H1 (cell line): Measurements from ENCODE around the gene FOXQ1. TPM values are rescaled to one million over a fixed set of nuclear protein-coding genes. Genes with fewer than 3 reads are reported as not detected.

ENCODE experiments used
- CTCF ChIA-PET: fragments of 300-600 bp; sonication (Branson Sonifier 250); formaldehyde crosslinking; loops from one replicate; lab custom pipeline; 2021; ENCODE audit not compliant: partially characterized antibody; lab: Charles Lee
- POLR2A ChIA-PET: fragments of 300-600 bp; sonication (Branson Sonifier 250); formaldehyde crosslinking; loops from one replicate; lab custom pipeline; 2021; ENCODE audit warnings: inconsistent platforms; ENCODE audit not compliant: partially characterized antibody; lab: Charles Lee
- DNase-seq, 2 experiments: peaks; one replicate each; pipeline versions ENCODE4 v3.0.0 to v3.0.0-alpha.2; 2010 to 2022; ENCODE audit warnings: low spot score in 2 of 2, low read depth in 1 of 2, mixed read lengths in 1 of 2
- FAIRE-seq: peaks from 2 replicates; lab custom pipeline; 2011; peaks lifted over from hg19 to GRCh38; lab: Jason Lieb, UNC
- H2AFZ ChIP-seq: 2 replicates; pipeline ENCODE4 v1.8.1; 2012; ENCODE audit warnings: low read length, inconsistent platforms
- H2AK5ac ChIP-seq: 2 replicates; pipeline ENCODE4 v1.6.1; 2013; ENCODE audit warnings: low read depth, low read length
- H2BK120ac ChIP-seq: replicated peaks from 2 replicates; pipeline ENCODE3; 2013; ENCODE audit warnings: low read depth, low read length, inconsistent platforms
- H2BK12ac ChIP-seq: 2 replicates; pipeline ENCODE4 v1.6.1; 2013; ENCODE audit warnings: low read depth, low read length
- H2BK15ac ChIP-seq: 2 replicates; pipeline ENCODE4 v1.6.1; 2013; ENCODE audit warnings: low read length
- H2BK20ac ChIP-seq: 2 replicates; pipeline ENCODE4 v1.6.1; 2013; ENCODE audit warnings: low read length
- H2BK5ac ChIP-seq: 2 replicates; pipeline ENCODE4 v1.6.1; 2013; ENCODE audit warnings: low read depth, low read length
- H3K14ac ChIP-seq: 2 replicates; pipeline ENCODE4 v1.6.1; 2013; ENCODE audit warnings: inconsistent platforms; ENCODE audit not compliant: insufficient read length
- H3K18ac ChIP-seq: 2 replicates; pipeline ENCODE4 v1.6.1; 2013; ENCODE audit warnings: low read length; ENCODE audit errors: extremely low read depth
- H3K23ac ChIP-seq: 2 replicates; pipeline ENCODE4 v1.6.1; 2013; ENCODE audit warnings: inconsistent platforms; ENCODE audit not compliant: insufficient read length
- H3K23me2 ChIP-seq: 2 replicates; pipeline ENCODE4 v1.6.1; 2013; ENCODE audit warnings: low read depth, low read length
- H3K27ac ChIP-seq: 2 replicates; pipeline ENCODE4 v1.6.1; 2011; ENCODE audit warnings: low read depth, low read length, inconsistent platforms
- H3K27me3 ChIP-seq, 4 experiments: replicated peaks in 1 of 4; 1 replicate in 1 of 4; 2 replicates in 3 of 4; pipeline versions ENCODE4 v1.6.1 to v1.8.1; 2011 to 2013; ENCODE audit warnings: low read length in 3 of 4, mild to moderate bottlenecking in 3 of 4, inconsistent platforms in 2 of 4, mixed read lengths in 2 of 4, moderate library complexity in 1 of 4; ENCODE audit not compliant: control insufficient read depth in 3 of 4, insufficient read depth in 3 of 4; ENCODE audit errors: extremely low read depth in 1 of 4
- H3K36me3 ChIP-seq, 4 experiments: 2 replicates each; pipeline versions ENCODE4 v1.6.1 to v1.8.1; 2011 to 2013; ENCODE audit warnings: mild to moderate bottlenecking in 4 of 4, low read length in 3 of 4, moderate library complexity in 2 of 4, control low read depth in 1 of 4, inconsistent platforms in 1 of 4; ENCODE audit not compliant: insufficient read depth in 4 of 4, control insufficient read depth in 2 of 4
- H3K4ac ChIP-seq: replicated peaks from 2 replicates; pipeline ENCODE3; 2013; ENCODE audit warnings: low read length, low read depth, mixed read lengths, inconsistent platforms; ENCODE audit not compliant: insufficient read length
- H3K4me1 ChIP-seq, 4 experiments: replicated peaks in 1 of 4; 1 replicate in 1 of 4; 2 replicates in 3 of 4; pipeline versions ENCODE4 v1.6.1 to v1.8.1; 2011 to 2013; ENCODE audit warnings: low read length in 3 of 4, inconsistent platforms in 2 of 4, mixed read lengths in 1 of 4; ENCODE audit not compliant: insufficient read depth in 4 of 4, control insufficient read depth in 3 of 4
- H3K4me2 ChIP-seq, 2 experiments: 2 replicates each; pipeline versions ENCODE4 v1.6.1 to v1.8.1; 2011 to 2013; ENCODE audit warnings: low read depth in 2 of 2, low read length in 2 of 2, control low read depth in 1 of 2, inconsistent platforms in 1 of 2, mild to moderate bottlenecking in 1 of 2; ENCODE audit not compliant: insufficient read depth in 1 of 2
- H3K4me3 ChIP-seq, 4 experiments: fragments of 200-600, 300-600 bp in 1 of 4; sonication (generic), shearing (Covaris generic), sonication (Bioruptor Twin) in 1 of 4; 2 replicates each; pipeline versions ENCODE4 v1.5.1 to v1.8.1; 2011 to 2016; ENCODE audit warnings: low read length in 4 of 4, low read depth in 3 of 4, control low read depth in 2 of 4, inconsistent platforms in 2 of 4, mild to moderate bottlenecking in 2 of 4, mixed read lengths in 1 of 4, moderate library complexity in 1 of 4; ENCODE audit not compliant: insufficient read depth in 2 of 4; ENCODE audit errors: extremely low read depth in 1 of 4
- H3K56ac ChIP-seq: replicated peaks from 2 replicates; pipeline ENCODE3; 2013; ENCODE audit warnings: low read depth, mild to moderate bottlenecking, mixed read lengths, low read length, inconsistent platforms; ENCODE audit not compliant: insufficient read length
- H3K79me1 ChIP-seq: 2 replicates; pipeline ENCODE4 v1.6.1; 2013; ENCODE audit warnings: low read depth, low read length, control low read depth
- H3K79me2 ChIP-seq, 2 experiments: 2 replicates each; pipeline versions ENCODE4 v1.6.1 to v1.8.1; 2012 to 2013; ENCODE audit warnings: low read length in 2 of 2, mild to moderate bottlenecking in 2 of 2, inconsistent platforms in 1 of 2; ENCODE audit not compliant: insufficient read depth in 2 of 2, control insufficient read depth in 1 of 2
- H3K9ac ChIP-seq, 4 experiments: replicated peaks in 1 of 4; 1 replicate in 1 of 4; 2 replicates in 3 of 4; pipeline versions ENCODE4 v1.6.1 to v1.8.1; 2011 to 2013; ENCODE audit warnings: low read depth in 3 of 4, low read length in 3 of 4, control low read depth in 2 of 4, mild to moderate bottlenecking in 2 of 4, moderate library complexity in 2 of 4, inconsistent platforms in 1 of 4; ENCODE audit errors: extremely low read depth in 1 of 4
- H3K9me3 ChIP-seq, 2 experiments: 2 replicates each; pipeline versions ENCODE4 v1.6.1 to v1.8.1; 2012 to 2013; ENCODE audit warnings: mild to moderate bottlenecking in 2 of 2, moderate library complexity in 2 of 2, control low read depth in 1 of 2, inconsistent platforms in 1 of 2, low read depth in 1 of 2, low read length in 1 of 2, mixed read lengths in 1 of 2; ENCODE audit not compliant: insufficient read depth in 2 of 2
- H4K20me1 ChIP-seq, 2 experiments: replicated peaks in 1 of 2; 2 replicates each; pipeline versions ENCODE3 to v1.8.1; 2011 to 2013; ENCODE audit warnings: inconsistent platforms in 2 of 2, low read length in 2 of 2, mild to moderate bottlenecking in 1 of 2; ENCODE audit not compliant: insufficient read depth in 2 of 2, control insufficient read depth in 1 of 2
- H4K5ac ChIP-seq: 2 replicates; pipeline ENCODE4 v1.6.1; 2013; ENCODE audit warnings: low read length, low read depth, mixed read lengths, inconsistent platforms; ENCODE audit not compliant: insufficient read length
- H4K8ac ChIP-seq: 2 replicates; pipeline ENCODE4 v1.8.0; 2013; ENCODE audit warnings: mild to moderate bottlenecking, moderate library complexity, low read length, inconsistent platforms; ENCODE audit not compliant: insufficient read depth; ENCODE audit errors: extremely low read depth
- H4K91ac ChIP-seq: replicated peaks from 2 replicates; pipeline ENCODE3; 2013; ENCODE audit warnings: low read length, mixed read lengths, inconsistent platforms; ENCODE audit not compliant: insufficient read length
- RFX5 ChIP-seq: IDR thresholded peaks from 2 replicates; pipeline ENCODE4 v1.6.1; 2011; ENCODE audit warnings: low read depth, low read length, improper control_type of control experiment, borderline replicate concordance
- WGBS, 2 experiments: shearing (Covaris generic) in 1 of 2; methylation state at CpG; one replicate each; pipeline versions ENCODE4 v1.1.6 to v1.1.7; 2013 to 2015; ENCODE audit warnings: low lambda C conversion rate in 2 of 2, mixed read lengths in 2 of 2, inconsistent platforms in 1 of 2, low coverage in 1 of 2, missing lambda C conversion rate in 1 of 2; ENCODE audit not compliant: insufficient replicate concordance in 2 of 2, insufficient coverage in 1 of 2, insufficient read length in 1 of 2; ENCODE audit errors: extremely low coverage in 1 of 2, missing lambda C conversion rate in 1 of 2; 5-methylcytosine and 5-hydroxymethylcytosine counted together
- polyA plus RNA-seq, 7 experiments: library from polyadenylated mRNA; depleted of rRNA in 3 of 7; stranded (reverse) in 5 of 7; unstranded in 2 of 7; fragments of >200 nt in 5 of 7; fragments of 200-250 nt in 2 of 7; gene quantifications; 1 replicate in 5 of 7; 2 replicates in 1 of 7; 4 replicates in 1 of 7; pipeline versions ENCODE4 v1.2.1 to v1.2.3, GENCODE V29; 2011 to 2013; ENCODE audit warnings: missing spikeins in 2 of 7, mixed read lengths in 2 of 7
- total RNA-seq: library from RNA; stranded (reverse); fragmentation: NEBNext Ultra II Directional; extraction: Animal tissue kit (Norgen Biotek cat#: 25700); gene quantifications from 2 replicates; pipeline ENCODE4 v1.2.1, GENCODE V29; 2021

Gene FOXQ1
- total and polyA plus RNA-seq, 2 of the 8 experiments (the other 6 are each of a cell fraction or from before 2014, with no cell fraction given), result 0.03 TPM; not detected in 1

- Histone ChIP-seq H3K79me2 (no peaks in the 10 kb centered on the region), H3K56ac (no peak overlapping the region), H3K9ac (no peak overlapping the region), H4K8ac (no peak overlapping the region), H4K5ac (no peak overlapping the region), H2BK5ac (no peak overlapping the region), H3K4me1 (no peaks in the 10 kb centered on the region), H2BK12ac (no peak overlapping the region), H3K79me1 (no peaks in the 10 kb centered on the region), H3K14ac (no peak overlapping the region), H3K4me2 (no peak overlapping the region), H3K36me3 (no peaks in the 10 kb centered on the region), H4K91ac (no peak overlapping the region), H2BK120ac (no peak overlapping the region), H3K27ac (no peak overlapping the region), H3K4ac (no peak overlapping the region), H2AK5ac (no peak overlapping the region), H3K9me3 (no peaks in the 10 kb centered on the region), H3K18ac (no peak overlapping the region), H2BK20ac (no peak overlapping the region), H2BK15ac (no peak overlapping the region), H3K4me3 (no peak overlapping the region), H4K20me1 (no peaks in the 10 kb centered on the region), H3K27me3 (no peaks in the 10 kb centered on the region), H2AFZ (no peak overlapping the region), H3K23me2 (no peaks in the 10 kb centered on the region), H3K23ac (no peak overlapping the region)
- ChIA-PET POLR2A (no interaction called here), CTCF (interaction anchor here (1.2 to 2.2 kb wide), 6 partner anchors 13 to 140 kb away, joined by 3 to 9 read pairs (median 3); no protein-coding TSS in a partner anchor)
- WGBS, 2 experiments, result 89% methylated on average over 7 of the region's 7 CpGs; no CpG with 5 or more reads in 1 of the 2 experiments
- DNase-seq (no peak), FAIRE-seq (no peak)
- TF ChIP-seq RFX5, result no peak
Measured at GRCh38 chr6:1296079-1296478, 15.8 kb upstream of the FOXQ1 start.
